A673 (cell line): ENCODE data around the gene HIGD1C.

Experiments used
- CTCF ChIP-seq: fragments of 300-800, 200-600 bp; sonication (generic); conservative IDR thresholded peaks from 2 replicates; pipeline ENCODE4 v1.5.1; 2017; ENCODE audit warnings: low read depth, mild to moderate bottlenecking, antibody characterized with exemption, low read length, moderate library complexity, mixed read lengths
- EZH2 ChIP-seq: fragments of 200-600 bp; sonication (generic); IDR thresholded peaks from 2 replicates; pipeline ENCODE4 v1.6.1; 2017; ENCODE audit warnings: borderline replicate concordance, low read depth, mild to moderate bottlenecking, mixed read lengths, antibody characterized with exemption, low read length; ENCODE audit not compliant: poor library complexity, severe bottlenecking

- TF ChIP-seq EZH2 (no peak), CTCF (no peak)
Measured at GRCh38 chr12:50948798-50949197, 3.5 kb upstream of the HIGD1C start.
